GM18519 (cell line): ENCODE data around the gene COX19.

Experiments
- ATAC-seq: cut with Tn5 transposase; IDR thresholded peaks from one replicate; pipeline ENCODE4 v1.9.1; 2021; ENCODE audit warnings: mild to moderate bottlenecking, moderate library complexity; ENCODE audit not compliant: unreplicated experiment, low FRiP score

COX19 gene

GRCh38 chr7:918118-918425 lies 57.3 kb downstream of the COX19 start:
- ATAC-seq: no peak

GRCh38 chr7:917255-918117 lies 57.9 kb downstream of the COX19 start:
- no peak for ATAC-seq

DNA sequence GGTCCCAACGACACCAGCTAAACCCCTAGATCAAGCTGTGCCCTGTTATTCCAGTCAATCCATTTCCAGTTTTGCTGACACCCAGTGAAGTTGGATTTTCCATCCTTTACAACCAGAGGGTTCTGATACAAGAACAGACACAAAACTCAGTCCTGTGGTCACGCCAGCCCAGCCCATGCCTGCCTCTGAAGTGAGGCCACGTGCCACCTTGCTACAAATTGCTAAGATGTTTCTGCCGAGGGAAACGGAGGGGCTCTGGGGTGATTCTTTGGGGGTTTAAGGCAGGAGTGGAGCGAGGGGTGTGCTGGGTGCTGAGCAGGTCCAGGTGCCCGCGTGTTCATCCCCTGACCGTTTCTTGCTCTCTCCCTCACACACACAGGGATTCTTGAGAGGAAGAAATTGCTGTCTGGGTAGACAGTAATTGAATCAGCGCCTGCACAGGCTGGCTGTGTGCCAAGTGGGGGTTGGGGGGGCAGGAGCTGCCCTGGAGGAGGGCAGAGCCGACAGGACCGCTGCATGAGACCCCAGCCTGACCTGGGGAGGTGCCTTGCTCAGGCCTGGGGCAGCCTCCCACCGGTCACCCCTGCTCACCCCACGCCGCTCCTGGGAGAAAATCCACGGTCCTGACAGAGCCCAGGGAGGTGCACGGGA lies 58.9 kb downstream of the COX19 start:
- no peak for ATAC-seq
